HG03439 (cell line): ENCODE measurements around the gene SLC35E1.

Experiments used
- ATAC-seq: cut with Tn5 transposase; IDR thresholded peaks from one replicate; pipeline ENCODE4 v1.9.1; 2021; ENCODE audit warnings: mild to moderate bottlenecking, moderate library complexity; ENCODE audit not compliant: unreplicated experiment

Gene SLC35E1

DNA sequence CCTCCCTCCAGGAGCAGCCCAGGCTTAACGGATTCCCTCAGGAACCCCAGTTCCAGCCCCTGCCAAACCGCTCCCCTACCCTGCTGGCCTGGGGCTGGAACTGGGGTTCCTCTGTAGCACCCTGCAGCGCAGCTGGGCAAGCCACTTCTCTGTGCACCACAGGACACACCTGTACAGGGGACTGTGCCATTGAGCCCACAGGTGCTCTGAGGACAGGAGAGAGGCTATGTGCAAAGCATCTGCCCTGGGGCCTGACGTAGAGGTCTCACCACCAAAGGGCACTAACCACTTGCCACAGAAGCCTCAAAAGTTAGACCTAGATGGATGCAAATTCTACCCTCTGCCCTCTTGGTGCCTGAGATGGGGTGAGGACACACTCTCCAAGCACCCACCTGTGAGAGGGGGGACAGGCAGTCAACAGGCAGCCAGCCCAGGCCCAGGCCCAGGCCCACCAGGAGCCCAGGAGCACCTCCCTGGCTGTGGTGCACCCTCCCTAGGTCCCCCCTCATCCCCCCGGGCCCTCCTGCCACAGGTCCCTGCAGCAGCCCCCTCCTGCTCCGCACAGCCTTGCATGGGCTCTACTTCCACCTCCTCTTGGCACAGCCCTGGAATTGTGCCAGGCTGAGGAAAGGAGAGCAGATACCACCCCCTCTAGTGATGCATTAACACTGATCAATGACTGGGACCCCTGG, 27.6 kb upstream of the SLC35E1 start:
- no peak for ATAC-seq

DNA sequence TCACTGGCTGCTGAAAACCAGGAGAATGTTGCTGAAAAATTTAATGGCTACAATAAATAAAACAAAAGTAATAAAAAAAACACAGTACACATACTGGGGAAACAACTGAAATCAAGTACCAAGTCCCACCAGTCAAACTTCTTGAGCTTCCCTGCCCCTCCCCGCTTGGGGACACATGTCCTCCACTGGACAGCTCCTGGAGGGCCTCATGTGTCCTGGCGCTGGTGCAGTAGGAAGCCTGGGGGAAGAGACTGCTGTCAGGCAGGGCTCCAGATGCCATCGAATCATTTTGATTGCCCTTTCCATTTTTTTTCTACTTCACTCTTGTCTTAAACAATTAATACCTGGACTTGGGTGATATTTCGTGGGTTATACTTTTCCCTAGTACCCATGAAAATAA, 26.6 kb upstream of the SLC35E1 start:
- ATAC-seq: no peak

DNA sequence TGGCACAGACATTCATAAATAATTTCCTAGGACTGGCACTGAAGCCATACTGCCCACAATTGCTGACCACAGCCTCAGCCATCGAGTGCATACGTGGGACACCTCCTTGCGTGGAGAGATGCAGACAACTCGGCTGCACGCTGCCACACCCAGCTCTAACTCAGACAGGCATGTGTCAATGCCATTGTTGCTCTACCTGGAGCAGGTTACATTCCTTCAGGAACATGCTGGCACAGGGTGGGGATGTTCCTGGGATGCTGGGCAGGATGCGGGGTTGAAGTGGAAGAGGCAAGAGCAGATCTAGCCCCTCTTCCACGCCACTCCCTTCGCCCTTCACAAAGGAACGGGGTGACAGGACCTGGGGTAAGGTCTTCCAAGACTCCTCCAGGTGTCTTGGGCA, 24.2 kb upstream of the SLC35E1 start:
- no peak for ATAC-seq

DNA sequence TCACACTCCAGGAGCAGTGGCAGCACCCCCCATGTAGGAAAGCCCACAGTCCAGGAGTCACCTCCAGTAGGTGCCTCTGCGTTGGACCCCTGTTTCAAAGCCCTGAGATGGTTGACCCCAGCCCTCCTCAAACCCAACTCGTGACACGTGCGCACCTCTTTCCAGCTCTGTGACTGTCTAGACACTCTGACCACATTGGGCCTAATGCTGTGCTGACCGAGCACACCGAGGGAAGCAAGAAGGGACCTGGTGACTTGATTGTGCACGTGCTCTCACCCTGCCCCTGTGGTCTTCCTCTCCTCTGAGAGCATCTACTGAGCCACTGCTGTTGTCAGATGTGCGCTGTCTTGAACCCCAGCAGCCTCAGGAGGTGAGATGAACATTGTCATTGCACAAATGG, 22.9 kb upstream of the SLC35E1 start:
- no peak for ATAC-seq

DNA sequence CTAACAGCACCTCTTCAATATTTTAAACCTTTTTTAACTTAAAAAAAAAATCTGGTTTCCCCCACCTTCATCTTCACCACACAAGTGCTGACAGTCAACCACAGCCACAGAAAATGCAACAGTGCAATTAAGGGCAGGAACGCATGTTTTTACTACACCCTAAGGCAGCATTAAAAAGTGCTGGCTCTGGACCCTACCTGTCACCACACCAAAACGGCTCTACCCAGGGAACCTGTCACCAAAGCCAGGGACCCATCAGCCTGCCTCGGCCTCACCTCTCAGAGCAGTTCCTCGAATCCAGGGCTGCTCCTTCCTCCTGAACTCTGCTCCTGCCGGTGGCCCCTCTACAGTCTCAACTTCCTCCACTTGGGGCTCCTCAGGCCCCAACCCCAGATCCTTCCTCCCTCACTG, 22.5 kb upstream of the SLC35E1 start:
- no peak for ATAC-seq

DNA sequence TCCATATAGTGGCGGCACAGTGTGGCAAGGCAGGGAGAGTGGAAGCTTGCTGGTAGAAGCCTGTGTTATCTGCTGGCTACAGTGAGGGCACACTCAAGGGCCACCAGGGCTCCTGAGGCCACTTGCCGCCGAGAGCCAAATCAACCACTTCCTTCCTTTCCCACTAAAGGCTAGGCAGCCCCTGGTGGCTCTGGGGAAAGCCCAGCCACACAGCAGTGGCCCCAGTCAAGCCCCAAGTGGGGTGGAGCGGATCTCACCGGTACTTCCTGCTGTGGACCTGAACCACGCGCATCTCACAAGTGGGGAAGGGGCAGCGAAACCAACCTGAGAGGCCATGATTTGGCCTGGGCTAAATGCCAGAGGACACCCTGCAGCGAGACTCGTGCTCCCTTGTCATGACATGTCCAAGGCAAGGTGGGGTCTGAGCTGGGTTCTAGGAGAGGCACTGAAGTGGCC, 21.9 kb upstream of the SLC35E1 start:
- ATAC-seq: no peak

GRCh38 chr19:16593181-16593580, 21.0 kb upstream of the SLC35E1 start:
- ATAC-seq: no peak

- ATAC-seq: no peak
These were observed 19.8 kb upstream of the SLC35E1 start for GRCh38 chr19:16591803-16592556.

DNA sequence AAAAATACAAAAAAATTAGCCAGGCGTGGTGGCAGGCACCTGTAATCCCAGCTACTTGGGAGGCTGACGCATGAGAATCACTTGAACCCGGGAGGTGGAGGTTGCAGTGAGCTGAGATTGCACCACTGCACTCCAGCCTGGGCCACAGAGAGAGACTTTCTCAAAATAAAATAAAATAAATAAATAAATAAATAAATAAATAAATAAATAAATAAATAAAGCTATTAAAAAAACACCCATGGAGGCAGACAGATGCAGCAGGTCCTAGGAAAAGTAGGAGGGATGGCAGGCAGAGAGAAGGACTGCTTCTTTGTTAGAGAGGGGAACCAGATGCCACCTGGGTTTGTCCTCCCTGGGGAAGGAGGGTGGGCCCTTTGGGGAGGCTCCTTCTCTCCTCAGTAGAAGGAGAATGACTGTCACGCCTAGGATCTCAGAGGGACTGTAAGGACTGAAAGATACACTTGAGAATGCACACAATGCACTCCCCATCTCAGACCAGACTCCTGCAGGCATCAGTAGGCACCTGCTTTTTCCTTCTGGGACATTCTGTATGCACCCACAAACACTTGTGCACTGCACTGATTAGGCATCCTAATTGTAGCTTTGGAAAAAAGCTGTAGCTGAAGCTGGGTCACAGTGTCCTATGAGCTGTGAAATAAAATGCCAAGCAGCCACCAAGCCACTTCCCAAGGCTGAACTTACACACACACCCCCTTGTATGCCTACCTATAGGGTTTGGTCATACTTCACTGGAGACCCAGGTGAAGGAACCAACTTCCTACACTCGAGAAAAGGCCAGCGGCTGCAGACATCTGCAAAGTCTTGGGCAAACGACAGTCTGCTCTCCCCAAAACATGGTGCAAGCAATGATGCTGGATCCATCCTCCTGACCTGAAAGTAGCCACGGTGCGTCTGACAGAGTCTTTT, 18.9 kb upstream of the SLC35E1 start:
- no peak for ATAC-seq

DNA sequence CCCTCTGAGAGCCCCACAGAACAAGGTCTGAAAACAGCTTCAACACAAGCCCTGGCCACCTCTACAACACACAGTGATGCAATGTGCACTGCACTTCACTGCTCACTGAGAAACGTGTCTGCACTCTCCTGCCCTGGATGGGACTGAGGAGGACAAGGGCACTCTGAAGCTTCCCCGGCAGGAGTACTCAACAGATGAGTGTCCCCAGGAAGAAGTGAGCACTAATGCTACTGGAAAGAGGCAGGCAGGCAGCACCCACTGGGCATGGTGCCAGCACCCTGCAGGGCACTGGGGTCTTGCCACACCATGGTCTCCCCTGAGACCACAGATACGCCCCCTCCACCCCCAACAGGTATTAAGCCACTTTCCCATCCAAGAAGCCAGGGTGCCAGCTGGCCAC, 17.7 kb upstream of the SLC35E1 start:
- no peak for ATAC-seq

- ATAC-seq: no peak
These were observed 16.8 kb upstream of the SLC35E1 start for GRCh38 chr19:16588824-16589577.

- peak; percentile 36 for ATAC-seq
These were observed 15.9 kb upstream of the SLC35E1 start for GRCh38 chr19:16587833-16588823.

DNA sequence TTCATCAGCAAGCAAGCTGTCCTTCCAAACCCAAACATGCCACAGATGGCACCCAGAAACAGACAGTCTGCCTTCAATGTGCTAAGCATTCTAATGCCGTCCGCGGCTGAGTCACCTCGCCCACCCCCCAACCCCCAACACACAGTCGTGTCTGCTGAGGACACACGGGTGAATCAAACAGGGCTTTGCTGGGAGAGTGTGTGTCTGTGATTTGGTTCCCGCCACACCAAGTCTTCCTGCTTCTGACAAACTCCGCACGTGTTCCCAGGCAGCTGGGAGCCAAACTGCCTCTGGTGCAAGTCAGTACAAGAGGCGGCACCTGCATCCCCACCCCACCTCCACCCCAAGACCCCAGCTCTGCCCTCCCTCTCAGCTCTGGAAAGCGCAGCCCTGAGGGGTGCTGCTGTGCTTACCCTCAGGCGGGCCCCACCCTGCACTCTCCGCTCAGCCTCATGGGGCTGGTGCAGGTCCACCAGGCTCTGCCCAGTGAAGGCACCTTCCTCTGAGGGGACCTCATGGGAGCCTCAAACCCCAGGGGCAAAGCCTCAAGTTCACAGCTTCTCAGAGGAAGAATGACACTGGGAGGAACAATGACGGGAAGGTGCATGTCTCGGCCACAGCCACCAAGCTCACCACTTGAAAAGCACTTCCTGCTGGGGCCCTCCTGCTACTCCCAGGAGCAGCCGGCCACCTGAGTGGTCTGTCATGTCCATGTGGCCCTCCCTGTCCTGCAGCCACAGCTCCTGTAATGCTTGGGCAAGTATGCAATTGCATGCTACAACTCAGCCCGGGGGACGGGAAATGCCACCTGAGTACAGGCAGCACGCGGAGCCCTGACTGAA, 15.0 kb upstream of the SLC35E1 start:
- no peak for ATAC-seq

GRCh38 chr19:16586477-16586871, 14.3 kb upstream of the SLC35E1 start:
- ATAC-seq: no peak

- ATAC-seq: peak; percentile 28
These were observed 13.7 kb upstream of the SLC35E1 start for GRCh38 chr19:16585808-16586476.

DNA sequence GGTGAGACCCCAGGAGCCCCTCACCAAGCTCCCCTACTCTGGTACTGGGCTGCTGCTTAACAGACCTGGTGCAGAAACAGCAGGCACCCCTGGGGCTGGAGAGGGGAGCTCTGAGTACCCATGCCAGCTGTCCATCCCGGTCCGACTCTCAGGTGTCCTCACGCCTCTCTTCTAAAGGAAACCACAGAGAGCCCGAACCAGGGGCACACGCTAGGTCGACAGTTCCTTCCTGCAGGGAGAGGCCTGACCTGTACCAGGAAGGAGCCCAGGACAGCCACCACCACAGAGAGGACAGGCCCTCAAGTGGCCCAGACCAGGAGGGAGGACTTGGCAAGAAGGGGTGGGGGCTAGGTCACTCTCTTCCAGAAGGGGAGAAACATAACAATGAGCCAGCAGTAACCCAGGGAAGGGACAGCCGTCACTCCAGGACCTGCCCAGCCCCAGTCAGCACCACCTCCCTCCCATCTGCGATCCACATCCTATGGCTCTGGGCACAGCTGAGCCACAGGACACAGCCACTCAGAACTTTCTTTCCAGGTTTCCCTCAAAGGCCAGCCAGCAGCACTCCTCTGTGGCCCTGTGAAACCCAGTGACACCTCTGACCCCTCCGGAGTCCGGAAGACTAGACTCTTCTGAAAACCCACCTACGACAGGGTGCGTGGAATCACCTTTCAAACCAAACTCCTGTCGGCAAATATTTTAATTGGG, 13.0 kb upstream of the SLC35E1 start:
- ATAC-seq: no peak
